ENCODE measurements around the gene SPATA45.
A peak's percentile ranks its signal among the peaks of the same experiment; 100 is the strongest.

Gene SPATA45

DNA sequence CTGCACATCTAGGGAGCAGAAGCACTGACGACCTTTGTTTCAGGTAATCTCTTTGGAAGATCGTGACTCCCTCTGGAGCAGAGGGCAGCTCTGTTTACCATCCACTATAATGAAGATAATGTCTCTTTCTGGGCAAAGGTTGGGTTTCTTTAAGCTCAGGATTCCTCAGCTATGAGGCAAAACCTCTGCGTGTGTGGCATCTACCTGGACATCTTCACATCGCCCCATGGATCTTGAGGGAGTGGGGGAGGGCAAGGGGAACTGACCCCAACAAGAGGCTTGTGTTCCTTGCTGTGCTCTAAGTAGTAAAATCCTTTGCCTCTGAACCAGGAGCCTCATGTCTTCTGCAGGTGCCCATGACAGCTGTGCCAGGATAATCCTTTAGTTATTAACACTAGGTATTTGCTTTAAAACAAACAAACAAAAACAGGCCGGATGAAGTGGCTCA is 19.6 kb downstream of the SPATA45 start:
- DNase-seq, result no peak

DNA sequence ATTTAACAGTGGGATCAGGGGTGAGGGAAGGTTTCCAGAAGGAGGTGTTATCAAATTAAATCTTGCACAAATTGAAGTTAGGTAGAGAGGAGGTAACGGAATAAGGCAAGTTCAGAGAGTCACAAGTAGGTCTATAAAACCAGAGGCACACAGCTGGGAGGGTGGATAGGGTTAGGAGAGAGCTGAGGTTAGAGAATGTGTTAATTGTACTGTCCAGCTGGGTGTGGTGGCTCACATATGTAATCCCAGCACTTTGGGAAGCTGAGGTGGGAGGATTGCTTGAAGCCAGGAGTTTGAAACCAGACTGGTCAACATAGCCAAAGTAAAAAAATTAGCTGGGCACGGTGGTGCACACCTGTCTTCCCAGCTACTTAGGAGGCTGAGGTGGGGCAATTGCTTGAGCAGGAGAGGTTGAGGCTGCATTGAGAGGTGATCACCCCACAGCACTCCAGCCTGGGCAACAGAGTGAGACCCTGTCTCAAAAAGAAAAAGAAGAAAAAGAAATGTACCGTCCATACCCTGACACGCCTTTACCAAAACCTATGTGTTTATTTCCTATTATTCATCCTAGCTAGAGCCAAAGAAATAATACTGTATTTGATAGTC is 20.2 kb downstream of the SPATA45 start:
- DNase-seq, result no peak

DNA sequence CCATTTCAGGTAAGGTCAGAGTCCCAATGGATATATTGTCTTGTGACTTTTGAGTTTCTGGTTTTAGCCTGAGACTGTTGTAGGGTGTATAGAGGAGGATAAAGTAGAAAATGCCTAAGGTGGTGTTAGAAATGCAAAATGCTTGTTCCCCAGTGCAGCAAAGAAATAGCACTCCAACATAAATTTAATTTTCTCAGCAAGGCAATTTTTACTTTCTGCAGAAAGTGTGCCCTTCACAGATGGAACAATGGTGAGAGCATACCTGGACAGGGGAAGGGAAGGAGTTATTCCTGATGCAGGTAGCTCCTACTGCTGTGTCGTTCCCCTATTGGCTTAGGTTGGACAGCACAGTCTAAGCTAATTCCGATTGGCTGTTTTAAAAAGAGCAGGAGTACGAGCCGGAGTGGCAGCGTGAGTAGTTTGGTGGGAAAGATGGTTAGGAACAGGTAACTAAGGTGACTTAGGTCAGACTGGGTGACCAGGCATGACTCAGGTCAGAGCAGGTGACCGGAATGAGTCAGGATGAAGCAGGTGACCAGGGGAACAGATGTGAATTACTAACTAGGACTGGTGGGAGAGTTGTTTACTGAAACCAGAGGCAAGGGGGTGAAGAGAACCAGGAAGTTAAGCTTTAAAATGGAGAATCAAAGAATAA is 21.5 kb downstream of the SPATA45 start:
- DNase-seq, result no peak

DNA sequence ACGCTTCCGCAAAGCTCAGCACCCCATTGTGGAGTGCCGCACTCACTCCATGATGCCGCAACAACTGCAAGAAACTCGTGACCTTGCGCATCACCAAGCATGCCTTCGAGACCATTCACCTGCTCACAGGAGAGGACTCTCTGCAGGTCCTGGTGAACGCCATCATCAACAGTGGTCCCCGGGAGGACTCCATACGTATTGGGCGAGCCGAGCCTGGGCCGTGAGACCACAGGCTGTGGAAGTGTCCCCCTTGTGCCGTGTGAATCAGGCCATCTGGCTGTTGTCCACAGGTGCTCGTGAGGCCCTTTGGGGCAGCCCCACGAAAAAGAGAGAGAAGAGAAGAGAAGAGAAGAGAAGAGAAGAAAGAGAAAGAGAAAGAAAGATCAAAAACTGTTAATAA is 23.2 kb downstream of the SPATA45 start:
- DNase-seq, result no peak

DNA sequence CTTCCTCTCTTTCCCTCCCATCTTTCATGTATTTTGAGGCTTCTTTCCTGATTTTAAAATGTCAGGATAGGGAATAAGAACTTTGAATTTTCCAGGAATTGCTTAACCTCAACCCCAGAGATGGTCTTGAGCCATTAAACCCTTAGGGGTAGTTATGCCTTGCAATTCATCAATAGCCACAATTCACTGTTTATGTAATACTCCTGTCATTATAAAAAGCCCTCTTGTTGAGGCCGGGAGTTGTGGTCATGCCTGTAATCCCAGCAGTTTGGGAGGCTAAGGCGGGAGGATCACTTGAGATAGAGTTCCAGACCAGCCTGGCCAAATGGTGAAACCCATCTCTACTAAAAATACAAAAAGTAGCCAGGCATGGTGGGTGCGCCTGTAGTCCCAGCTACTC is 24.5 kb downstream of the SPATA45 start:
- no peak for DNase-seq

DNA sequence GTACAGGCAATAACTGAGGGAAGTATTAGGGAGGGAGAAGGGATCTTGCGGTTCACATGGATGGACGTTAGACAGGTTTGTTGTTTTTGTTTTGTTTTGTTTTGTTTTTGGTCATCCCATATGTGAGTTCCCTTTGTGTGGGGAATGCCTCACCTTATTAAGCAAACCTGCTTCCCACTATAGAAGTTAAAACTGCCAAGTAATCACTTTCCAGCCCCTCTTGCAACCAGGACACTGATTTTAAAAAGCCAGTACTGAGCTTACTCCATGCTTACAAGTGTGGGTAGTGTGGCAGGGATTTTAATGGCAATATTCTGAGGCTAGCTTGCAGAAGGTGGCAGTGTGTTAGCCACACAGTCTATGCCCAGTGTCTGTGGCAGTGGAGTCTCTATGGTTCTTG is 26.5 kb downstream of the SPATA45 start:
- DNase-seq, result no peak

DNA sequence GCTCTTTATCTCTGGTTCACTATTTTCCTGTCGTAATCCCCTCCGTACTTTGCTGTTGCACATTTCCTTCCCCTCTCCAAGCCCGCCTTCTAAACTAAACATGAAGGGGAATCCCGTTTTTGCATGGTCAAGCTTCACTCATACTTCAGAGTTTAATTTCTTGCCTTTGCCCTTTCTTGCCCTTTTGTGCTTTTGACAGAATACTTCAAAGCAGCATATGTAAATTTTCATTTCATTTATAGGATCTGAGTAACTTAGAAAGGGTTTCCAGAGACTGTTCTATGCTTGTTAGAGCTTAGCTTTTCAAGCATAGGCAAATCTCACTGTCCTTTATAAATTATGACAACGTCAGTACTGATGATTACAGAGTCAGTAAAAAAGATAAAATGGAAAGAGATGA is 27.7 kb downstream of the SPATA45 start:
- no peak for DNase-seq

DNA sequence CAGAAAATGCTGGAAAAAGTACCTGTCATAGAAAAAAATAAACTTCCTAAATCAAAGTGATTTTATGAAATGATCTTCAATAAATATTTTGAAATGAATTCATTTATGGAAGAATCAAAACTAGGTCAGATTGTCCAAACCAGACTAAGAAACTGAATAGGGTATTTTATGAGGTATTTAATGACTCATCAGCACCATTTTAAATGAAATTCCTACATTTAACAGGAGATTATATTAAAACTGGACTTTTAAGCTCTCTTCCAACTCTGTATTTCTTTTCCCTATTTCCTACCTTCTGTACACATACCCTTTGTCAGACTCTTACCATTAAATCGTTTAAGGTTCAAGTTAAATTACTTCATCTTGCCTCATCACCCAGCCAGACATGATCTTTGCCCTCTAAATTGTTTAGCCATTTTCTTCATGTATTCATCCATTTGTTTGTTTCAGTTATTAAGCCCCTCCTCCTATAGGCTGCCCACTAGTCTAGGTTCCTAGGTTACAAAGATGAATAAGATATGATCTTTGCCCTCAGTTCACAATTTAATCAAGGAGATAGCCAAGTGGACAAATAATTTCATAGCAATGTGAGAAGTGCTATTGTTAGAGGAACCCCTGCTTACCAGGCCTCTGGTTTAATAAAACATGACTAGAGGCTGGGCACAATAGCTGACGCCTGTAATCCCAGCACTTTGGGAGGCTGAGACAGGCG is 30.7 kb downstream of the SPATA45 start:
- no peak for DNase-seq

DNA sequence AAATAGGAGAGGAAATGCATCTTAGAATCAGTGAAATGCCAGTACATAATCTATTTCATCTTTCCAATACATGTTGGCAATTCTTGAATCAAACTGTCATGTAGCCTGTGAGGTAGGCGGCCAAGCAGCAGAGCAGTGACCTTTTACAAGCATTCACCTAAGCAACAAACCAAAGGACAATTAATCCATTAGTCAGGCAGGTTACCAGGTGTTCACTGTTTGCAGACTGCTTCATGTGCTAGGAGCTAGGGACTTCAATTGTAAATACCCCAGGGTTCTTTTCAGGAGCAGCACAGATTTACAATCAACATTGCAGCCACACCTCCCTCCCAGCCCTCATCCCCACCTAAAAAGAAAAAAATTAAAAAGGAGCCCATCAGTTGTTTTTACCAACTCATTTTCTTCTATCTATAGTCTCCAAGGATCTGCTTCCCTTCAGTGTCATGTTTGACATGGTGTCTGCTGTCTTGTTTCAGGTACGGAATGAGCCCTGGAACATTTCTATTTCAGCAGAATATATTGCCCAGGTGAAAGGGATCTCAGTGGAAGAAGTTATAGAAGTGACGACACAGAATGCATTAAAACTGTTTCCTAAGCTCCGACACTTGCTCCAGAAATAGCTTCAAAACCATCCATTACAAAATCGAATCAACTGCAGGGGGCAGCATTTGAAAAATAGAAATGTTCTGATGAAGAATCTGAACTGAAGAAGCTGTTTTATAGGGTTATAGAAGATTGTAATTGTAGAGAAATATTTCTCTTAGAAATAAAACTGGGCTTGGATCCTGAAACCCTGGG is 32.7 kb downstream of the SPATA45 start:
- no peak for DNase-seq

DNA sequence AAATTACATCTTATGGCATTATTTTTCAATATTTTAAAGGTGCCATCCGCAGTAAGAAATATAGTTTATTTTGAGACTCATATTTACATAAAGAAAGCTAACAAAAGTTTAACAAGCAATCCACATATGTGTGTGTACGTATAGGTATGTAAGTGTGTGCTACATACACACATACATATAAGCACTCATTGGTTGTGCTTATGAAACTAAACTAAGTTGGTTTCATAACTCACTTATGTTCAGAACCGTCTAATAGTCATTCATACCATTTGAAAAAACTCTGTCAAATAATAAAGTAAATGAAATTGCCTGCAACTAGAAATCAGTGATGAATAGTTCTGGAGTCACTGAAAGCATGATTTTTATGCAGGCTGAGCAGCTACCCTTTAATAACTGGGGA is 41.7 kb downstream of the SPATA45 start:
- no peak for DNase-seq

DNA sequence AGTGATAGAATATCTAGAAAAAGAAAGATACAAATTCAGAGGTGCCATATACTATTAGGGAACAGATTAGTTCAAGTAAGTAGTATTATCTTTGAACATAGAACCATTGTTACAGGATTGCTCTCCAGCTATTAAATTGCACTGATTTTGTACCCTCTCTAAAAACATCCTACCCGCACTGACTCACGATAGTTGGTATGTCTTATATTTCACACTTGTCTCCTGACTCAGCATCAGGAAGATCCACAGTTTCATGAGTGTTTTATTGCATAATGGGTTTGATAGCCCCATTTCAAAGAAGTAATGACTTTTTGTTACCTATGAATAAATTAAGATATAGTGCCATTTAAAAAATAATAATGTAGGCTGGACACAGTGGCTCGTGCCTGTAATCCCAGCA is 49.8 kb downstream of the SPATA45 start:
- no peak for DNase-seq

DNA sequence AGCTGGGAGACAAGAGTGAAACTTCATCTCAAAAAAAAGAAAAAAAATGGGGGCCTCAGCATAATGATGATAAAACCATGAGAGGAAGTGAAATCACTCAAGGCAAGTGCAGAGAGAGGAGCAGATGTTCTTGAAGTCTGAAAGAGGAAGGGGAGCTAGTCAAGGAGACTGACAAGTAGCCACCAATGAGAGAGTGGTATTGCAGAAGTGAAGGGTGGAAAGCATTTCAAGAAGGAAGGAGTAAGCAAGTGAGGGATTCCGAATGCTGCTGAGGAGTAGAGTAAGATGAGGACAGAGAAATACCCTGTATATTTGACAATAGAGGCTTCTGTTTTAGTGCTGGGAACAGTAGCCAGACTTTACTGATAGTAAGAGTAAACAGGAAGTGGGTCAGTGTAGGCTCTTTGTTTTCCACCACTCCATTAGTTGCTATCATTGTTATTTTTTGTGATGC is 52.9 kb downstream of the SPATA45 start:
- no peak for DNase-seq

DNA sequence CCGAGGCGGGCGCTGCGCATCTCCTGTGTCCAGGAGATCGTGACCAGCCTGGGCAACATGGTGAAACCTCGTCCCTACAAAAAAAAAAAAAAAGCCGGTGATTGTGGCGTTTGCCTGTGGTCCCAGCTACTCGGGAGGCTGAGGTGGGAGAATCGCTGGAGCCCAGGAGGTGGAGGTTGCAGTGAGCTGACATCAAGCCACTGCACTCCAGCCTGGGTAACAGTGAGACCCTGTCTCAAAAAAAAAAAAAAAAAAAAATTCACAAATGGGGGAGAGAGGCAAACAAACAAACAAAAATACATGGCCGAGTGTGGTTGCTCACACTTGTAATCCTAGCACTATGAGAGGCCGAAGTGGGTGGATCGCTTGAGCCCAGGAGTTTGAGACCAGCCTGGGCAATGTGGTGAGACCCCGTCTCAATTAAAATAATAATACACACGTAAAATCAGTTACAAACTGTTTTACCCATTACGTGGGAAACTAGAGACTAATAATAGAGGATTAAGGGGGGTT is 55.0 kb downstream of the SPATA45 start:
- DNase-seq, result no peak

DNA sequence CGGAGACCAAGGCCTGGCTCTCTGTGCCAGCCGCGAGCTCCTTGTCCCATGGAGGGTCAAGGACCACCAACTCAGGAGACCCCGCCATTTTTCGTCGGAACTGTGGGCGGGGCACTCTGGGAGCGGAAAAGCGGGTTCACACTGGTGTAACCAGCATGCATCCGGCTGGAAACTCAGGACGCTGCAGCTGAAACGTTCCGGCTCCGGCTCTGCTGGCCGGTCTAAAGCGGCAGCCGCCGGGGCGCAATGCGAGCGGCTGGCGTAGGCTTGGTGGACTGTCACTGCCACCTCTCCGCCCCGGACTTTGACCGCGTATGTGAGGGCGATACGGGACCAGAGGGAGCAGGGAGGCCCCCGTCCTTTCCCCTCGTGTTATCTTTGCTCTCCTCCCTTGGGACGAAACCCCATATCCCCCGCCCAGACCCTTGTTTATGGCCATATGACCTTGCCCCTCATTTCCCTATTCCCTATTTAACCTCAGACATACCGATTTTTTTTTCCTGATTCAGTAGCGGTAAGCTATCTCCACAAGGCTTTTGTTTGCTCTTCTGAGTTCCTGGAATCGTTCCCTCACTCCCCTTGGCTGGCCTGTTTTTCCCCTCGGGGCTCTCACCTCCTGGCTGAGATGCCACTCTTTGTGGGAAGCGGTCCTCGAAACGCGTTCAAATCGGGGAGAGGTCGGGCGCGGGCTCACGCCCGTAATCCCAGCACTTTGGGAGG is 55.6 kb downstream of the SPATA45 start, which contains the start of the genes NSL1 and TATDN3:
TSS of gene NSL1 (minus strand) at position 102 of the 720 bp plus-strand sequence. CDS start at position 88, 14 bp downstream.
TSS of gene TATDN3 (plus strand) at position 219 of the 720 bp plus-strand sequence. CDS start at position 247, 28 bp downstream.
- DNase-seq, result peak in 1 of 2 experiments; percentile 52

DNA sequence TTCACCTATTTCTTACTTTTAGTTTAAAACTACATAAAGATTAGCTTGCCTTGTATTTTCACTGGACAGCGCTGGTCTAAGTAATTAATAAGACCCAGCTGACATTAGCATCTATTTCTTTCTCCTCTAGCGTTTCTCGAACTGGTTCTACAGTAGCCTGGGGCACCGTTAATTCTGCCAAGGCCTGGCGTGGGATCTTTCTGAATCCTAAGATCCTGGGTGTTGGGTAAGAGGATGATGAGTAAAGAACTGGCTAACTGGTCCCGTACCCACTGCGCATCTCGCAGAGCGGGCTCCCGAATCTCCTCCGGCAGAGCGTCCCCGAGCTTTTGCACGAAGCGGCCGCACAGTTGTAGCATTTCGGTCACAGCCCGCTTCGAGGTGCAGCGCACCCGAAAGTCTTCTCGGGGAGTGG is 56.2 kb downstream of the SPATA45 start:
- no peak for DNase-seq

DNA sequence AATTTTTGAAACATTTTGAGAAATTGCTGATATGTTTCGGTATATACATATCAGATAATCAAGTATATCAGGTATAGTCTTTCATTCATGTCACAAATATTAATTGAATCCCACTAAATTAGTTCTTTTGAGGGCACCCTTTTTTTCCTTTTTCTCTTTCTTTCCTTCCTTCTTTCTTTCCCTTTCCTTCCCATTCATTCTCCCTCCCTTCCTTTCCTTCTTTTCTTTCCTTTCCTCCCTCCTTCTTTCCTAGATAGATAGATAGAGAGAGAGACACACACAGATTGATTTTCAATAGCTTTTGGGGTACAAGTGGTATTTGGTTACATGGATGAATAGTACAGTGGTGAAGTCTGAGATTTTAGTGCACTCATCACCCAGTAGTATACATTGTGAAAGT is 61.6 kb downstream of the SPATA45 start:
- no peak for DNase-seq

DNA sequence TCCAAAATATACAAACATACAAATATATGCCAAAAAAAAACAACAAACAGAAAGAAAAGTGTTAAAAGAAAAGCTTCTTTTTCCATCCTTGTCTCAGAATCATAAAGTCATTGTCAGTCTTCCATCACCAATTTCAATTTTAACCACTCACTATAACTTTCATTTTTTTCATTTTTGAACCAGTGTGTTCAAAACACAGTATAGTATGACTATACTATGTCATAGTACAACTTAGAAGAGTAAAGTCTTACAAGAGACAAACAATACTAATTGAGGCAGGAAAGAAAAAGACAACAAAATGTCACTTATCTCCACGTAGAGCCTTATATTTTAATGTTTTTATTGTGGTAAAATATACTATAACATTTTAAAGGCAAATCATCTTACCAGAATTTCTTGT is 63.5 kb downstream of the SPATA45 start:
- DNase-seq, result no peak

DNA sequence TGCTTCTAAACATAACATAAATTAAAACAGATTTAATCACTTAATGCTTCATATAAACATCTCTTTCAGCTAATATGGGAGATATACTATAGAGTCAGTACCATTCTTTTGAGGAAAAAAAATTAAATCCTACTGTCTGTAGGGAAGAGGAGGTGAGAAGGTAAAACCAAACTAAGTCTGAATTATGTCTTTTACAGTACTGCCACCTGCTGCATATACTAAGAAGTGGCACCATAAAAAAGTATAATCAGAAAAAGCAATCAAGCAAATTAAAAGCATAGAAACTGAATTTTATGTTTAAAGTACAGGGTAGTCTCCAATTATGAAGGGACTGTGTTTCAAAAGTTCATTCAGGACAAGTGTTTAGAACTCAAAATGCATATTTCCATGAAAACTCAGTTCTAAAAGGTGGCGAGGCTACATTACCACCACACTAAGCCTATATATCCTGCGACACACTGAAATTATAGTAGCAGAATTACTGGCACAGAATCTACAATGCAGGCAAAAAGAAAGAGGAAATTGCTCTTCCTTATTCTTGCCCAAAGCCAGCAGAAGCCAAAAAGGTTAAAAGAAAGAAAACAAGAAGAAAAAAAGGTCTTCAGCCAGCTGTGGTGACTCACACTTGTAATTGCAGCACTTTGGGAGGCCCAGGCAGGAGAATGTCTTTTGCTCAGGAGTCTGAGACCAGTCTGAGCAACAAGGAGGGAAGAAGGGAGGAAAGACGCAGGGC is 64.9 kb downstream of the SPATA45 start:
- no peak for DNase-seq

DNA sequence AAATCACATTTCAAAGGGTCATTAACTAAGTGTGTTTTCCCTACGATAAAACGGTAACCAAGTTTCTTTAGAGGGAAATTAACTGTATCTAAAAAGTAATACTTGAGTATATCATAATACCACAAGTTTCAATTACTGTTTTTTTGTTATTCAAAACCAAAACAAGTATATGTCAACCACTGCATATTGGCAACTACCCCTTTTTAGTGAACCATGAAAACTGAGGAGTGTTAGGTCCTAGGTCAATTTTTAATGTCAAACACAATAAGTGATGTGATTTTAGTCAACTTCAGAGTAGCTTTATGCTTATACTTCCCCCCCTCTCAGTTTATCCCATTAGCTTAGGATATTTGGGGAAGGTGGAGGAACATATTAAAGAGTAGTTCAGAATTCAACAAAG is 66.2 kb downstream of the SPATA45 start:
- no peak for DNase-seq

DNA sequence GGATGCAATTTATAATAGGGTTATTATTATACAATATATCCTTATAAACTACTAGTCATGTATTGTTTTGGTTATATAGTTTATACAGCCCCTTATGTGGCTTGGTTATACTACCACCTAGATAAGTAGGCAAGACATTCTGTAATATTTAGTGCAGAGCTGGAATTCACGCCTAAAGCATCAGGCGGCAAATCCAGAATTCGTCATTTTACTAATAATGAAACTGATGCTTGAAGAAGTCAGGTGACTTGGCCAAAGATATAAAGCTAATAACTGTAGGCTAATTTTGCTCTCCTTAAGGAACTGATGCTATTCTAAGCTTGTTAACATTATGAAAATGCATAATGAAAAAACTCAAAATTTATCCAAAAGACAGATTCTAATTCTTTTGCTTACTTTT is 66.7 kb downstream of the SPATA45 start:
- DNase-seq, result no peak
